Suprapubic skin (tissue), 4 donors: ENCODE measurements around the gene SRSF9.

ENCODE experiments used
- POLR2A ChIP-seq, 2 donors: fragments of 450-650 bp; IDR thresholded peaks; one replicate each; pipeline ENCODE4 v1.6.1; 2017; ENCODE audit warnings: antibody characterized with exemption in 2 of 2, mild to moderate bottlenecking in 2 of 2, moderate library complexity in 2 of 2
- POLR2AphosphoS5 ChIP-seq, 3 donors: sonication (generic); formaldehyde crosslinking; IDR thresholded peaks; one replicate each; pipeline ENCODE4 v1.6.1; 2017; ENCODE audit warnings: antibody characterized with exemption in 3 of 3
- TF ChIP-seq, protein P1 (sequence below), 2 donors: fragments of 200-600 bp in 1 of 2; fragments of 450-650 bp in 1 of 2; sonication (generic) in 1 of 2; IDR thresholded peaks; one replicate each; pipeline ENCODE4 v1.5.1; 2016 to 2019; ENCODE audit warnings: antibody characterized with exemption in 2 of 2, mild to moderate bottlenecking in 1 of 2, moderate library complexity in 1 of 2

DNA sequence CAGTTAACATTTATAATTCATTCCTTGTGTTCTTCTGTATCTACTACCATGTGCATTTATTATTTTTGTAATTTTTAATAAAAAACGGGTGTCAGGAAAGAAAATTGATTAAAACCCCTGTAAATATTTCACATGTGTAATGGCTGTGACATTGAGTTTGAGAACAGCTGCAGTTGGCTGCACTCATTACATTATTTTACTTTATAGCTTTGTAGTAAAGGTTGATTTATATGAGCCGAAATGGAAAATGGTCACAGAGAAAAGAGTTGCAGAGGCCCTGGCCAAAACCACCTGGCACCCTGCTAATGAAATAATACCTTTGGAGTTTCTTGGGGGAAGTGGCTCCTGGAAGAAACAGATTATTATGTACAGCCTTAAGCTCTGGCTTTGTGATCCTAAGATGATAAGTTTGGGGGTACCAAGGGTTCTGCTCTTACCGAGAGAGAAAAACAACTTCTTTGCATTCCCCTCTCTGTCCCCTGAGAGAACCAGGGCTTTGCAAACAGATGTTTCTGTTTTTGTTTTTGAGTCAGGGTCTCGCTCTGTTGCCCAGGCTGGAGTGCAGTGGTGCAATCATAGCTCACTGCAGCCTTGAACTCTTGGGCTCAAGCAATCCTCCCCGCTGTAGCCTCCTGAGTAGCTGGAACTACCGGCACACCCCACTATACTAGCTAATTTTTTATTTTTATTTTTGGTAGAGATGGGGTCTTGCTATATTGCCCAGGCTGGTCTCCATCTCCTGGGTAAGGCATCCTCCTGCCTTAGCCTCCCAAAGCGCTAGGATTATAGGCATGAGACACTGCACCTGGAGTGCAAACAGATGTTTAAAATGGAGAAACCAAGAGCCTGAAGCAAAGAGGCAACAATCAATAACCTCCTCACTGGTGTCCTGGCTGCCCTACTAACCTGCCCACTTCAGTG, 16.7 kb upstream of the SRSF9 start:
- TF ChIP-seq, protein P1, sequence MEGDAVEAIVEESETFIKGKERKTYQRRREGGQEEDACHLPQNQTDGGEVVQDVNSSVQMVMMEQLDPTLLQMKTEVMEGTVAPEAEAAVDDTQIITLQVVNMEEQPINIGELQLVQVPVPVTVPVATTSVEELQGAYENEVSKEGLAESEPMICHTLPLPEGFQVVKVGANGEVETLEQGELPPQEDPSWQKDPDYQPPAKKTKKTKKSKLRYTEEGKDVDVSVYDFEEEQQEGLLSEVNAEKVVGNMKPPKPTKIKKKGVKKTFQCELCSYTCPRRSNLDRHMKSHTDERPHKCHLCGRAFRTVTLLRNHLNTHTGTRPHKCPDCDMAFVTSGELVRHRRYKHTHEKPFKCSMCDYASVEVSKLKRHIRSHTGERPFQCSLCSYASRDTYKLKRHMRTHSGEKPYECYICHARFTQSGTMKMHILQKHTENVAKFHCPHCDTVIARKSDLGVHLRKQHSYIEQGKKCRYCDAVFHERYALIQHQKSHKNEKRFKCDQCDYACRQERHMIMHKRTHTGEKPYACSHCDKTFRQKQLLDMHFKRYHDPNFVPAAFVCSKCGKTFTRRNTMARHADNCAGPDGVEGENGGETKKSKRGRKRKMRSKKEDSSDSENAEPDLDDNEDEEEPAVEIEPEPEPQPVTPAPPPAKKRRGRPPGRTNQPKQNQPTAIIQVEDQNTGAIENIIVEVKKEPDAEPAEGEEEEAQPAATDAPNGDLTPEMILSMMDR (IDR thresholded peaks at IDR 0.05): no peak
- no peak for TF ChIP-seq POLR2AphosphoS5 (IDR thresholded peaks at IDR 0.05)
- no peak for TF ChIP-seq POLR2A (IDR thresholded peaks at IDR 0.05)
